ENCODE results near the gene EMX1. TPM values are rescaled to one million over a fixed set of nuclear protein-coding genes. Genes with fewer than 3 reads are reported as not detected.

The EMX1 gene
- total RNA-seq, 1 donor from 2014 or later: 2.6 TPM

DNA sequence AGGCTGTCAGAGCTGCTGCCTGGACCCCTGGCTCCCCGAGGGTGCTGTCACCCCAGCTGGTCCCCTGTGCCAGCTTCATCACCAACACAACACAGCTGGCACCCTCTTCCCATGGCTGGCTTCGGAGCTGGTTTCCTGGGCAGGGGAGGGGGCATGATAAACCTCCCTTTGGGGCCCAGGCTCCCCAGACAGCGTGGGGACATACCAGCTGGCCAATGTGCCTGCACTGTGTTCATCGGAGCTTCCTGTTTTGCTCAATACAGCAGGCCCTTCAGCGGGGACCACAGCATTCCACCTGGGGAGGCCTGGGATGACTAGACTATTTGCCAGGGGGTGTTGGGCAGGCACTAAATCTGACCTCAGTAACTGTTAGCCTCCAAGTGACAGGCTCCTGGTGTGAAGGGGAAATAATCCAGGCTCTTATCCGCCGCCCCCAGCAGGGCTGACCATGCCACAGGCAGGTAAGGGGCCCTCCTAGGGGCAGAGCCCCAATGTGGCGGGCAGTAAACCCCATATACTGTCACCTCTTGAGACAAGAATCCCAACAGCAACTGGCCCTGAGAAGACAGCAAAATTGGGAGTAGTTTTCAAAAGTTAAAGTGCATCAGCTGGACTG, 44.6 kb downstream of the EMX1 start:
- no peaks in the 10 kb centered on the region for H3K27me3 ChIP-seq (ENCODE audit: control insufficient read depth, insufficient read depth, low read length)
- H3K36me3 ChIP-seq (ENCODE audit: control insufficient read depth, insufficient read depth, low read length): no peaks in the 10 kb centered on the region
- no peak for TF ChIP-seq CTCF (IDR thresholded peaks at IDR 0.05; ENCODE audit: insufficient read depth, low read length, poor library complexity, severe bottlenecking)
- no peak for DNase-seq (ENCODE audit: low read depth)
- H3K4me3 ChIP-seq (ENCODE audit: low read depth, low read length): no peak overlapping the region

DNA sequence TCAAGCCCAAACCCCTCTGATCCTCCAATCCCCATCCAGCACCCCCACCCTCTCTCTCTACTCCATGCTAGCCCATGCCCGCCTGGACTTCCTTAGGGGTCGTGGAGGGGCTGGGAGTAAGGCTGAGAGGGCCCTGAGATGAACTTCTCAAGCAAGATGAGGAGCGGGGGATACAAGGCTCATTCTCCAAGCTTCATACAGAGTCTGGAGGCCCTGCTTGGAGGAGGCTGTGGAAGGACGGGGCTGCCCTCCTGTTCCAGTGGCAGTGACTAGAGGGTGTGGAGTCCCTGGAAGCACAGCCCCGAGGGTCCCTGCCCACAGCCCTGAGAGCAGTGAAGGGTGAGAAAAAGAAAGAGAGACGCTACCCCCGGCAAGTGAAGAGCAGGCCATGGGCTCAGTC, 45.6 kb downstream of the EMX1 start:
- Histone ChIP-seq H3K27me3 (ENCODE audit: control insufficient read depth, insufficient read depth, low read length) (no peaks in the 10 kb centered on the region), H3K36me3 (ENCODE audit: control insufficient read depth, insufficient read depth, low read length) (no peaks in the 10 kb centered on the region), H3K4me3 (ENCODE audit: low read depth, low read length) (no peak overlapping the region)
- no peak for DNase-seq (ENCODE audit: low read depth)
- no peak for TF ChIP-seq CTCF (IDR thresholded peaks at IDR 0.05; ENCODE audit: insufficient read depth, low read length, poor library complexity, severe bottlenecking)

DNA sequence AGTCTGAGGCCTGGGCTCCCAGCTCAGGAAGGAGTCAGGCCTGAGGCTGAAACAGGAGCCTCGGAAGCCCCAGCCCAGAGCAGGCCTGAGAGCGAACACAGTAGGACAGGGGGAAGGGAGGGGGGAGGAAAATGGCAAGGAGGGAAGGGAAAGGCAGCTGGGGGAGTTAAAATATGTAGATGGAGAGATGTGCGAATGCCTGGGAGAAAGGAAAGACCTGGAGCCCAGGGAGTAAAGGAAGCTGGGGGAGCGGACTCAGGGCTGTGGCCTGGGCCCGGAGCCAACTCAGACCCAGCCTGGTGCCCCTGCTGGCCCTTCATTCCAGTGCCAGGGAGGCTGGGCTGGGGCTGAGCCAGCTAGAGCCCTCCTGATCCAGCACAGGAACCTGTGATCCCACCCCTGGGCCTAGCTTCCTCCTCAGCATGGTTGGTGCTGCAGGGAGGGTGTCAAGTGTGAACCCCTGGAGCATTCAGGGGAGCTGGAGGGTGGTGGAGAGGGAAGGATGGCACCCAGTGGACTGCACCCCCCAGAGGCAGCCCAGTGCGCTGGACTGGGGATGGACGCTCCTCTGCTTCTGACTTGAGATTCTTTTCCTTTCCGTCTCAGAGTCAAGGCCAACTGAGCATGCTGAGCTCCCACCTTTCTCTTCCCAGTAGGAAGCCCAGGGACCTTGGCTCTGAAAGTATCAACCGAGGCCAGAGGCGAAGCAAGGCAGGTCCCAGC, 46.3 kb downstream of the EMX1 start:
- Histone ChIP-seq H3K4me3 (ENCODE audit: low read depth, low read length) (no peak overlapping the region), H3K27me3 (ENCODE audit: control insufficient read depth, insufficient read depth, low read length) (no peaks in the 10 kb centered on the region), H3K36me3 (ENCODE audit: control insufficient read depth, insufficient read depth, low read length) (no peaks in the 10 kb centered on the region)
- DNase-seq (ENCODE audit: low read depth): no peak
- no peak for TF ChIP-seq CTCF (IDR thresholded peaks at IDR 0.05; ENCODE audit: insufficient read depth, low read length, poor library complexity, severe bottlenecking)

- no peak for TF ChIP-seq CTCF (IDR thresholded peaks at IDR 0.05; ENCODE audit: insufficient read depth, low read length, poor library complexity, severe bottlenecking)
- no peaks in the 10 kb centered on the region for H3K36me3 ChIP-seq (ENCODE audit: control insufficient read depth, insufficient read depth, low read length)
- DNase-seq (ENCODE audit: low read depth): no peak
- H3K4me3 ChIP-seq (ENCODE audit: low read depth, low read length): no peak overlapping the region
- H3K27me3 ChIP-seq (ENCODE audit: control insufficient read depth, insufficient read depth, low read length): no peaks in the 10 kb centered on the region
Observed at GRCh38 chr2:72964146-72964525, 46.8 kb downstream of the EMX1 start.

- no peak for TF ChIP-seq CTCF (IDR thresholded peaks at IDR 0.05; ENCODE audit: insufficient read depth, low read length, poor library complexity, severe bottlenecking)
- no peaks in the 10 kb centered on the region for H3K27me3 ChIP-seq (ENCODE audit: control insufficient read depth, insufficient read depth, low read length)
Observed at GRCh38 chr2:72965016-72965415, 47.7 kb downstream of the EMX1 start.

More at GRCh38 chr2:72965016-72965415, 47.7 kb downstream of the EMX1 start:
- DNase-seq (ENCODE audit: low read depth): no peak
- Histone ChIP-seq H3K36me3 (ENCODE audit: control insufficient read depth, insufficient read depth, low read length) (no peaks in the 10 kb centered on the region), H3K4me3 (ENCODE audit: low read depth, low read length) (no peak overlapping the region)
